Measurements from ENCODE around the gene HIVEP2. TPM values are rescaled to one million over a fixed set of nuclear protein-coding genes. Genes with fewer than 3 reads are reported as not detected.
A peak's percentile ranks its signal among the peaks of the same experiment; 100 is the strongest.

The HIVEP2 gene
- total RNA-seq, 2 donors from 2014 or later, result 23.8 to 33.1 TPM

GRCh38 chr6:142753196-142753595 lies 191.8 kb downstream of the HIVEP2 start:
- DNase-seq (ENCODE audit: low spot score in 2 of 2), result no peak
- Mint-ChIP-seq H3K27ac (peak overlapping the region in 1 of 2 donors; percentile 23), H3K9me3 (no peaks in the 10 kb centered on the region), H3K36me3 (peaks cover 29 to 43% of the 10 kb centered on the region in 2 donors)
- no peak for ATAC-seq

- H3K27ac Mint-ChIP-seq, result no peak overlapping the region
- ATAC-seq, result no peak
- H3K9me3 Mint-ChIP-seq, result no peaks in the 10 kb centered on the region
- no peak for DNase-seq (ENCODE audit: low spot score in 2 of 2)
- peaks cover 22 to 35% of the 10 kb centered on the region in 2 donors for H3K36me3 Mint-ChIP-seq
Measured at GRCh38 chr6:142752348-142752747, 192.6 kb downstream of the HIVEP2 start.

DNA sequence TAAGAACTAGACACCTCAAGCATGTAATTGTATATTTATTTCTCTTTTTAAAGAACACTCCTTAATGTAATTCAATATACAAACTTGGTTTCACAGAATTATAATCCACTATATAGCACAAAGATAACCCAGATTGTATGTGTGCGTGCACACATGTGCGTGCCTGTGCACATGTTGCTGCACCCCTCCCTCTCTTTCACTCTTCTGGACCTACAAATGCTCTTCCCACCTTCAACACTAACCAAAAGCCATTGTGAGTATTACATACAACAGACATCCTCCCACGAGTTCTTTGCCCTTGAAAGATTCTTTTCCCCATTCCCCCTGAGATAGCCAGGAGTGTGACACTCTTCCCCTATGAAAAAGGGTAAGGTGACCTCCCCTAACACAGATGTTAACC lies 193.5 kb downstream of the HIVEP2 start:
- ATAC-seq (no peak), DNase-seq (ENCODE audit: low spot score in 2 of 2) (no peak)
- Mint-ChIP-seq H3K9me3 (no peaks in the 10 kb centered on the region), H3K27ac (peak overlapping the region in 1 of 2 donors; percentile 14), H3K36me3 (peaks cover 17 to 26% of the 10 kb centered on the region in 2 donors)

DNA sequence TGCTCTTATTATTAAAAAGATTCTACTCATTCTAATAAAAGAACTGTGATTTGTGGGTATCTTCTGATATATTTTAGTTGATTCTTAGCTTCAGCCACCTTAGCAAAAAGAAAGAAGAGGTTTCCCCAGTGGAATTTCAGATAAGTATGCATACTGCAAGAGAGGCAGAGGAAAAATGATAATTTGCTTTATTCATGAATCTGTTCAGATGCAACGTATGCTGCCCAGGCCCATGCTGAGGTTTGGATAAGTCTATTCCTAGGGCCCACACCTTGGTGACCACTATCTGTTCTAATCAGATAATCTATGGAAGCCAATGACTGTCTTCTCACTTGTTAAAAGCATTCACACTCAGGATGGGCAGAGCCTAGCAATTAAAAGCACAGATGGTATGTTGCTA lies 194.0 kb downstream of the HIVEP2 start:
- no peak for ATAC-seq
- H3K36me3 Mint-ChIP-seq, result peaks cover 15 to 21% of the 10 kb centered on the region in 2 donors
- no peak overlapping the region for H3K27ac Mint-ChIP-seq
- no peaks in the 10 kb centered on the region for H3K9me3 Mint-ChIP-seq
- no peak for DNase-seq (ENCODE audit: low spot score in 2 of 2)

- Mint-ChIP-seq H3K27ac (peak overlapping the region in 1 of 2 donors; percentile 32), H3K9me3 (no peaks in the 10 kb centered on the region), H3K36me3 (peaks cover 6 to 11% of the 10 kb centered on the region in 2 donors)
- no peak for ATAC-seq
- no peak for DNase-seq (ENCODE audit: low spot score in 2 of 2)
Measured at GRCh38 chr6:142749556-142749955, 195.4 kb downstream of the HIVEP2 start.

GRCh38 chr6:142746524-142746923 lies 198.5 kb downstream of the HIVEP2 start:
- DNase-seq (ENCODE audit: low spot score in 2 of 2) (no peak), ATAC-seq (peak in 1 of 2 donors; percentile 54)
- Mint-ChIP-seq H3K9me3 (no peaks in the 10 kb centered on the region), H3K36me3 (no peaks in the 10 kb centered on the region), H3K27ac (no peak overlapping the region)

DNA sequence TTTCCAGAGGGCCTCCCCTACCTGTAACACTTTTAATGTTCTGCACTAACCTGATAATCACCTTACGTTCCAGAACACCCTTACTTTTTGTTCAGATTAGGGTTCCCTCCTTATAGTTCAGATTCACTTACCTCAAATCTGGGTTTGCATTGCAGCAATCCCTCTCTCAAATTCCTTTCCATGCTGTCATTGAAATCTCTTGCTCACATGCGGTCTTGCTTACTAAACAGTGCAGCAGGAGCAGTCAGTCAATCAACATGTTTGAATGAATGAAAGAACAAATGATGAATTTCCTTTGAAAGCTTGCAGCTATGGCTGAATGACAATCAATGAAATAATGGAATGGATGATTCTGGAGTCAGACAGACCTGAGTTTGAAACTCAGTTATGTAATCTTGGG lies 200.1 kb downstream of the HIVEP2 start:
- DNase-seq (ENCODE audit: low spot score in 2 of 2) (no peak), ATAC-seq (no peak)
- H3K27ac Mint-ChIP-seq, result no peak overlapping the region
- peaks cover 0 to 4% of the 10 kb centered on the region in 2 donors for H3K9me3 Mint-ChIP-seq
- no peaks in the 10 kb centered on the region for H3K36me3 Mint-ChIP-seq

GRCh38 chr6:142740449-142740848 lies 204.5 kb downstream of the HIVEP2 start:
- Mint-ChIP-seq H3K27ac (no peak overlapping the region), H3K36me3 (no peaks in the 10 kb centered on the region), H3K9me3 (peaks cover 0 to 4% of the 10 kb centered on the region in 2 donors)
- ATAC-seq (no peak), DNase-seq (ENCODE audit: low spot score in 2 of 2) (no peak)

DNA sequence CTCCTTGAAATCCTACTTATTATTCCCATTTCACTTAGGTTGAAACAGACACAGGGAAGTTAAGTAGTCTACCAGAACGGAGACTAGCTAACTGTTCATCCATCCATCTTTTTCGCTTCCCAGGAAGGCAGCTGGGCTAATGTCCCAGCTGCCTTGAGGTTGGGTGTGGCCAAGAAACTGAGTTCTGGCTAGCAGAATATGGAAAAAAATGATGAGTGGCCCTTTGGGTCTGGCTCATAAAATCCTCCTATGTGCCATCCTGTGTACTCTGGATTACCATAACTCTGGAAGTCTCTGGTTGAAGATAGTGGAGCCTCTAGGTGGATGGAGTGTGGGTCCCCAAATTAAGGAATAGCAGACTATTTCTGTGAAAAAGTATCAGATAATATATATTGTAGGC lies 206.2 kb downstream of the HIVEP2 start:
- Mint-ChIP-seq H3K36me3 (peaks cover 0 to under 1% of the 10 kb centered on the region in 2 donors), H3K27ac (no peak overlapping the region)

DNA sequence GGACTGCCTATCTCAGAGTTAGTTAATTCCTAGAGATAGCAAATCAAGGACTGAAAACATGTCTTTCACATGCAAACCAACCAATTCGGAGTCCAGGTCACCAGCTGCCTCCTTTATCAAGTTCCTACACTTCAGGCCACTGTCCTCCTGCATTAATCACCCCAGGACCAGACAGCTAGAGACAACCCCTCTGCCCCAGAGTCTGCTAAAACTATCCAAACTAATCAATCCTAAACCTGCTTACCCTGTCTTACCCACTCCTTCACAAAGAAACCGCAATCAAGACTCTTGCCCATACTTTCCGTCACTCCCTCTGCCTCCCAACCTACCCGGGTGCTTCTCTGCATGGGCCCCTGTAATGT lies 207.0 kb downstream of the HIVEP2 start:
- H3K36me3 Mint-ChIP-seq, result peaks cover 0 to 6% of the 10 kb centered on the region in 2 donors
- no peak overlapping the region for H3K27ac Mint-ChIP-seq
- ATAC-seq, result peak in 1 of 2 donors; percentile 32
- no peak for DNase-seq (ENCODE audit: low spot score in 2 of 2)
- H3K9me3 Mint-ChIP-seq, result peaks cover 0 to 10% of the 10 kb centered on the region in 2 donors

More for the DNA sequence above, 206.2 kb downstream of the HIVEP2 start:
- ATAC-seq, result no peak
- peaks cover 0 to 4% of the 10 kb centered on the region in 2 donors for H3K9me3 Mint-ChIP-seq
- no peak for DNase-seq (ENCODE audit: low spot score in 2 of 2)

DNA sequence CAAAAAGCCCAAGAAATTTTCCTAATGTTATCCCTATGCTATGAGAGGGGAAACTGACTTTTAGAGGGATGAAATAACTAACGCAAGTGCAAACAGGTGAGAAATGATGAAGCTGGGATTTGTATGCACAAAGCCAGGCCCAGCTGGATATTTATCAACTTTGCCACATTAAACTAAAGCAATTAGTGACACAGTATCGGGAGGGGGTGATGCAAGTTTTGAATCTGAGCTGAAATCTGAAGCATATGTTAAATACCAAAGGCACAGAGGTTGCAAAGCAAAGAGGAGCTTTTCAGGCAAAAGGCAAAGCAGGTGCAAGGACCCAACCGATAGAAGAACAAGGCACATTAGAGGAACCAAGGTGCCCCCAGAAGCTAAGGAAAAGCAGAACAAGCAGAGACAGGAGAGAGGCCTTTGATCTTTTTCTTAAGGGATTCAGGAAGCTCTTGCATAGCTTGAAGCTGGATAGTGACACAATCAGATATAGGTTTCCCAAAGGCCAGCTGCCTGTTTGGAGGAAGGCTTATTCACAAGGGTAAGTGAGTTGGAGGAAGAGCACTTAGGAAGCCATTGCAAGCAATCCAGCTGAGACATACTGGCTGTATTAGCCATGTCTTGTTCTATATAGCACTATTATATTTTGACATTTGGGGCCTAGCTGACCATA lies 207.5 kb downstream of the HIVEP2 start:
- peaks cover 0 to 6% of the 10 kb centered on the region in 2 donors for H3K36me3 Mint-ChIP-seq
- no peak for DNase-seq (ENCODE audit: low spot score in 2 of 2)
- no peak overlapping the region for H3K27ac Mint-ChIP-seq
- H3K9me3 Mint-ChIP-seq, result peaks cover 0 to 10% of the 10 kb centered on the region in 2 donors
- ATAC-seq, result no peak

- no peak overlapping the region for H3K27ac Mint-ChIP-seq
- DNase-seq (ENCODE audit: low spot score in 2 of 2), result no peak
- H3K36me3 Mint-ChIP-seq, result peaks cover 0 to 6% of the 10 kb centered on the region in 2 donors
- peaks cover 0 to 15% of the 10 kb centered on the region in 2 donors for H3K9me3 Mint-ChIP-seq
- ATAC-seq, result no peak
Measured at GRCh38 chr6:142735204-142735603, 209.8 kb downstream of the HIVEP2 start.

- Mint-ChIP-seq H3K36me3 (peaks cover 0 to 6% of the 10 kb centered on the region in 2 donors), H3K27ac (no peak overlapping the region), H3K9me3 (peaks cover 0 to 10% of the 10 kb centered on the region in 2 donors)
- ATAC-seq (no peak), DNase-seq (ENCODE audit: low spot score in 2 of 2) (no peak)
Measured at GRCh38 chr6:142732790-142733189, 212.2 kb downstream of the HIVEP2 start.

- peaks cover 0 to 10% of the 10 kb centered on the region in 2 donors for H3K9me3 Mint-ChIP-seq
- ATAC-seq, result no peak
- no peak for DNase-seq (ENCODE audit: low spot score in 2 of 2)
- H3K36me3 Mint-ChIP-seq, result peaks cover 0 to 6% of the 10 kb centered on the region in 2 donors
- no peak overlapping the region for H3K27ac Mint-ChIP-seq
Measured at GRCh38 chr6:142731611-142732010, 213.4 kb downstream of the HIVEP2 start.

DNA sequence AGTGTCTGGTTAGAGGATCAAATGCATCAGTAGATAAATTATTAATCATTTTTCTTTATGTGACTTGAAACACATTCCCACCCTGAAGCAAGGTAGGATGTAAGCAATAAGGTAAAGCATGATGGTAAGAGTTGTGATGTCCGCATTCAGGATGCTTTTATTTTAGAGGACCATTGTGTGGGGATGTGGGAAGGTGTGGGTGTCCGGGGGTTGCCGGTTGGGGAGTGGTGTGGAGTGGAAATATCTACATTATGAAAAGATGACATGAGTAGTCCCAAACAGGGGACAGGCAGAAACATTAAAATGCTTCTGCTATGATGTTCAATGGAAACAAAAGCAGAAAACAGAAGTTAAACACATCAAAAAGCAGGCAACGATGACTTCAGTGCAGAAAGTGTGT lies 215.4 kb downstream of the HIVEP2 start:
- no peak for DNase-seq (ENCODE audit: low spot score in 2 of 2)

DNA sequence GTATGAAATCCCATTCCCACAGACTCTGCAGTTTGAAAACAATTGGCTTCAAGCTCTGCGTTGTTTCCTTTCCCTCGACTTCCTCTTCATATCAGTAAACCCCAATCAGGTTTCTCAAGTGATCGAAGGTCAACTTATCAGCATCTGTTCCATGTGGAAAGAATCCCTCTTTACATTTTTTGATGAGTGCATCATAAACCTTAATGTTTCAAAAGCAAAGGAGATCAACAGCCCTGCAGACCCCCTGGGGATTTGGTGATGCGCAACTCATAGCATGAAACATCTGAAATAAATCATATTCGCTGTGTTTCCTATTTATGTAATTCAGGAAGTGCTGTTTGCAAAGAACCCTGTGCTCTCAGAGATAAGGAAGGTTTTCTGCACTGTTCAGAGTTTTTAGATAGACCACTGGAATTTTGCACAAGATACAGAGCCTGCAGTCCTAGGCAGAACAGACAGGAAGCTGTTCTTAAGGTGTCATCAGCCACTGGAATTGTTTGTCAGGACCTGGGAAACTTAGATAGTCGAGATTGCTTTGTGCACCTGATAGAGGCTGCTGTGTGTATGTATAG lies 216.0 kb downstream of the HIVEP2 start:
- ATAC-seq, result no peak

More for the DNA sequence above, 215.4 kb downstream of the HIVEP2 start:
- no peak for ATAC-seq
- Mint-ChIP-seq H3K36me3 (peaks cover 0 to 6% of the 10 kb centered on the region in 2 donors), H3K27ac (no peak overlapping the region), H3K9me3 (peaks cover 0 to 10% of the 10 kb centered on the region in 2 donors)

DNA sequence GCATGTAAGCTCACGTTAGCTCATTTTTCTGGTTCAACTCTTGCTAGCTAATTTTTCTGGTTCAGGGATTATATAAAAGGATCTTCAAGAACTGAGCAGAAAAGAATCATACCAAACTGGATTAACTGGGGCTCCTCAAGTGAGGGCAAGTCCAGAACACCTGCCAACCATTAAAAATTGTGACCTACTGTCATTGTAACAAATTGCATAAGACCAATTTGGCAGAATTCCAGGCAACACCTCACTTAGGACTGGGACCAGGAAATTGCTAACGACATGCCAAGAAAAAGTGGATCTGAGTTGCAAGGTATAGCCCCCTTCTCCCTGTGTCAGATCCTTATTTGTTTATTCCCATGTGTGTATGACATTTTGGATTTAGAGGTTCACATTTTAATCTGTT lies 216.6 kb downstream of the HIVEP2 start:
- ATAC-seq, result no peak
- DNase-seq (ENCODE audit: low spot score in 2 of 2), result no peak
- H3K27ac Mint-ChIP-seq, result no peak overlapping the region
- peaks cover 0 to 7% of the 10 kb centered on the region in 2 donors for H3K9me3 Mint-ChIP-seq
- H3K36me3 Mint-ChIP-seq, result peaks cover 0 to 2% of the 10 kb centered on the region in 2 donors

More for the DNA sequence above, 216.0 kb downstream of the HIVEP2 start:
- peaks cover 0 to 6% of the 10 kb centered on the region in 2 donors for H3K36me3 Mint-ChIP-seq
- peaks cover 0 to 10% of the 10 kb centered on the region in 2 donors for H3K9me3 Mint-ChIP-seq
- DNase-seq (ENCODE audit: low spot score in 2 of 2), result no peak
- H3K27ac Mint-ChIP-seq, result no peak overlapping the region

GRCh38 chr6:142726616-142727015 lies 218.4 kb downstream of the HIVEP2 start:
- H3K9me3 Mint-ChIP-seq, result peaks cover 0 to under 1% of the 10 kb centered on the region in 2 donors
- H3K27ac Mint-ChIP-seq, result no peak overlapping the region
- H3K36me3 Mint-ChIP-seq, result peaks cover 0 to under 1% of the 10 kb centered on the region in 2 donors
- no peak for DNase-seq (ENCODE audit: low spot score in 2 of 2)
- ATAC-seq, result no peak
